Measurements from ENCODE around the gene PROCA1.

- TF ChIP-seq CTCF (IDR thresholded peaks at IDR 0.05): no peak
- peak in 1 of 2 donors; percentile 58 for TF ChIP-seq POLR2A (IDR thresholded peaks at IDR 0.05)
Measured at GRCh38 chr17:28743243-28744103, 31.8 kb upstream of the PROCA1 start, which contains the start of gene TRAF4.

Data from lower leg skin (tissue), 3 donors.